GM19328 (cell line): Measurements from ENCODE around the gene MEGF6.
"Not testable (repeated sequence)": the region's sequence is repeated elsewhere in the genome, so short reads cannot be mapped to it uniquely, and the experiment has no call there.

Source experiments
- ATAC-seq: cut with Tn5 transposase; IDR thresholded peaks from one replicate; pipeline ENCODE4 v1.9.1; 2021; ENCODE audit warnings: mild to moderate bottlenecking, moderate library complexity; ENCODE audit not compliant: unreplicated experiment

MEGF6 gene

DNA sequence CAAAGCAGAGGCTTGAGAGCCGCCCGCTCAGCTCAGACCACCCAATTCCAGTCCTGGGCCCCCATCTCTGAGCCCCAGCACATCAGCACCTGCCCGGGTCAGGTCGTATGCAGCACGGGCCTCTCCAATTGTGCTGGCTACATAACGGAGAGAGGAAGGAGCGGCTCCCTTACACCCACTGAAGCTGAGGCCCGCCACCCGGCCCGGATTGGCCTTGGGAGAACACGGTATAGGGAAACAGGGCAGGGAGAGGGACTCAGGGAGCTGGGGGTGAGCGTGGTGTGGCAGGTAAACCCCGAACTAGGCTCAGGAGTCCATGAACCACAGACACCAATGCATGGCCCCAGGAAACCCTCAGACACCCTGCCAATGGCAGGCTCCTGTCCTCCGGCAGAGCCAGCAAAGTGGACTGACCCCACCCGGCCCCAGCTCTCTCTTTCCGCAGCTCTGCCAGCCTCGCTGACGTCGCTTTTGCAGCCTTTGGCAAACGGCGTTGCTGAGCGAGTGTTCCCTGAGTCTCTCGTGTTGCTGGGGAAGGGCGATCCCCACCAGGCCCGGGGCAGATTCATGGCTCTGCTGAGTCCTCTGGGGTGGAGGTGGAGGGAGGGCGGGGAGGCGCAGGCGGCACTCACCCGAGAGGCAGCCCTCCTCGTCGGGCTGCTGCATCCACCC lies 16.5 kb downstream of the MEGF6 start:
- no peak for ATAC-seq

- ATAC-seq = no peak
These were observed 17.6 kb downstream of the MEGF6 start for GRCh38 chr1:3593745-3594144.

DNA sequence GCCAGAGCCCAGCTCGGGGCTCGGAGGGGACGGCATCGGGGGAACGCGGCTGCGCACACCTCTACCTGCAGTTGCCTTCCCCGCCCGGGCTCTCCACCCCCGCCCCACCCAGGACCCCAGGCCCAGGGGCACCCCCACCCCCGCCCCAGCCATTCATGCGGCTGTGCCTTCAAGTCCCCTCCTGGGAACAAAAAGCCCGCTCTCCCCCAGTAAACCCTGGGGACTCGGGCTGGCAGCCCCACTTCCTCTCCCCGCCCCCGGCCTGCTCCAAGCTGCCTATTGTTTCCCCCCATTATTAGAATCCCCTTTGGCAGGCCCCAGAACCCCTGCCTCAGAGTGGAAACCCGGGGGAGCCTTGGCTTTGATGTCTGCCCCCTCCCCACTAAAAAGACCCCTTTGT lies 18.0 kb downstream of the MEGF6 start:
- no peak for ATAC-seq

DNA sequence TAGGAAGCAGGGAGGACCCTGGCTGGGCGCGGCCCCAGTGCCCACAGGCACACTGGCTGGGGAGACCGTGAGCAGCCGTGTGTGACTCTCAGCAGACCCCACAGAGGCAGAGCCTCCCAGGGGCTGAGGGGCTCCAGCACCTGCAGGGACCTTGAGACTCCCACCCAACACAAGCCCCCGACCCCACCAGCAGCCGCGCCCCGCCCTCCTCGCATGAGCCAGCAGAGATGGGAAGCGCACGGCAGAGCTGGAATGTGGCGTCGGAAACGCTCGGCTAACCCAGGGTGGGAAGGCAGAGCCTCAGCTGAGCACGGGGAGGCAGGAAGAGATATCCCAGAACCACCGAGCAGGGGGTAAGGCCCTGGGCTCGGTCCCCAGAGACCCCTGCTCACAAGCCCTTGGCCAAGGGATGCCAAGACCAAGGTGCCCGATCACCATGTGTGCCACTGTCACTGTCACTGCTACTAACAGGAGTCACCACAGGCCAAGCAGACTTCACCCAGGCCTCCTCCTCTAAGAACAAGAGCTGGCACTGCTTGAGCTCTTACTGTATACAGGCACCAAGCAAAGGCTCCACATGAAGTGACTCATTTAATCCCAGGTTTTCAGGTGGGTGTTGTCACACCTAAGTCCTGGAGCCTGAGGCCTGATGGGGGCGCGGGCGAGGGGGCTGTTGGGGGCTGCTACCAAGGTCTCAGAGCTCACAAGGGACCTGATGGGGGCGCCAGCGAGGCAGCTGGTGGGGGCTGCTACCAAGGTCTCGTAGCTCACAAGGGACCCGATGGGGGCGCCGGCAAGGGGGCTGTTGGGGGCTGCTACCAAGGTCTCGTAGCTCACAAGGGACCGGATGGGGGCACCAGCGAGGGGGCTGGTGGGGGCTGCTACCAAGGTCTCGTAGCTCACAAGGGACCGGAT lies 20.1 kb downstream of the MEGF6 start:
- no peak for ATAC-seq

- no peak for ATAC-seq
These were observed 21.1 kb downstream of the MEGF6 start for GRCh38 chr1:3590139-3590763.

DNA sequence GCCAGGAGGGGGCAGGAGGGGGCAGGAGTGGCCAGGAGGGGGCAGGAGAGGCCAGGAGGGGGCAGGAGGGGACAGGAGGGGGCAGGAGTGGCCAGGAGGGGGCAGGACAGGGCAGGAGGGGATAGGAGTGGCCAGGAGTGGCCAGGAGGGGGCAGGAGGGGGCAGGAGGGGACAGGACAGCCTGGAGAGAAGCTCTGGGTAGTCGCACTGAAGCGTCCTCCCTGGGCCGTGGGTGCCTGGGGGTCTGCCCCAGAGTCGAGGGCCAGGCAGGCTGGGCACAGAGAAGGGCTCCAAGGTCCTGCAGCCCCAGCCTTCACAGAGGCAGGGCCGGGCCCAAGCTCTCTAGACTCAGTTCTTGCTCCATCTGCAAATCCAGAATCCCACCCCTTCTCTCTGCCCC lies 22.9 kb downstream of the MEGF6 start:
- no peak for ATAC-seq

DNA sequence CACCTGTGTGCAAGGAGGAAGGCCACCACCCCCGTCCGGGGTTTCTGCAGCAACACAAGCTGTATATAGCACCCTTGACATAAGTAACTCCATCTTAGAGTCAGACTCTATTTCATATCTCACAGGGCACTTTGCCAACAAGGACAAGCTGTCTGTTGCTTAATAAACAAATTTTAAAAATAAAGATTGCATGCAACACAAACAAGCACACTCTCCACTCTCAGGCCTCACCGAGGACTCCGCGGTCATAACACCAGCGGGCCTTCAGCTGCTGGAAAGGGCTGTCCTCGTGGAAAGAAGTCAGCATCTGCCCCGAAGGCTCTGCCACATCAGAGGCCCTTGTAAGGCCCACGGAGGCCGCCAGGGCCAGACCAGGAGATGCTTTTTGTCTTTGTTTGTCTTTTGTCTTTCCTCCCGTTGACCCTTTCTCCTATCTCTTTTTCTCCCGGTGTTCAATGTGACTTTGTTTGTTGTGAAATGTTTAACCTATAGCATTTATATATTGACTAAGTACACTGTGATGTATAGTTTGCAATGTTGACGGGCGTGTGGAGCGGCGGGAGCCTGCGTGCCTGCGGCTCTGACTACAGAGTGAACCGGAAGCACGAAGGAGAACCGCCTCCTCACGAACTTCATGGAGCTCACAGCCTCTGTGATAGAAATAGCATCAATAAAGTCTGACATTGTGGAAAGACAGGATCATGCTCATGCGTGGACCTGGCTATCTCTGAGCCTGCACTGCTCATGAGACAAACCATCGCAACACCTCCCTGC lies 24.1 kb downstream of the MEGF6 start:
- no peak for ATAC-seq

DNA sequence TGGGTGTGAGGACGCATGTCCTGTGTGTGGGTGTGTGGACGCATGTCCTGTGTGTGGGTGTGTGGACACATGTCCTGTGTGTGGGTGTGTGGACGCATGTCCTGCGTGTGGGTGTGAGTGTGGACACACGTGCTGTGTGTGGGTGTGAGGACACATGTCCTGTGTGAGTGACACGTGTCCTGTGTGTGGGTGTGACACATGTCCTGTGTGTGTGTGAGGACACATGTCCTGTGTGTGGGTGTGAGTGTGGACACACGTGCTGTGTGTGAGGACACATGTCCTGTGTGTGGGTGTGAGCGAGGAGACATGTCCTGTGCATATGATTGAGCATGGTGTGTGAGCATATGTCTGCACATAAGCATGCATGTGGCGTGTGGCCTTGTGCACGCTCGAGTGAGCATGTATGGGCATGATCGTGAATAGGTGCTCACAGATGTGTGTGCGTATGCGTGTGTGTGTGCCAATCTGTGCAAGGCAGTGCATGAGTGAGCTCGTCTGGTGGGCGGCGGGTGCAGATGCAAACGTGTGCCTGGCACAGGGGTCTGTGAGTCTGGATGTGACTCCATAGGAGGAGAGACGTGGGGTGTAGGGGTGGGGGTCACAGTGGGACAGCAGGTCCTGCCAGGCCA lies 25.3 kb downstream of the MEGF6 start:
- ATAC-seq = no peak

DNA sequence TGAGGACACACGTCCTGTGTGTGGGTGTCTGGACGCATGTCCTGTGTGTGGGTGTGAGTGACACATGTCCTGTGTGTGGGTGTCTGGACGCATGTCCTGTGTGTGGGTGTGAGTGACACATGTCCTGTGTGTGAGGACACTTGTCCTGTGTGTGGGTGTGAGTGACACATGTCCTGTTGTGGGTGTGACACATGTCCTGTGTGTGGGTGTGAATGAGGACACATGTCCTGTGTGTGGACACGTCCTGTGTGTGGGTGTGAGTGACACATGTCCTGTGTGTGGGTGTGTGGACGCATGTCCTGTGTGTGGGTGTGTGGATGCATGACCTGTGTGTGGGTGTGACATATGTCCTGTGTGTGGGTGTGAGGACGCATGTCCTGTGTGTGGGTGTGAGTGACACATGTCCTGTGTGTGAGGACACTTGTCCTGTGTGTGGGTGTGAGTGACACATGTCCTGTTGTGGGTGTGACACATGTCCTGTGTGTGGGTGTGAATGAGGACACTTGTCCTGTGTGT lies 25.9 kb downstream of the MEGF6 start:
- not testable (repeated sequence) for ATAC-seq

DNA sequence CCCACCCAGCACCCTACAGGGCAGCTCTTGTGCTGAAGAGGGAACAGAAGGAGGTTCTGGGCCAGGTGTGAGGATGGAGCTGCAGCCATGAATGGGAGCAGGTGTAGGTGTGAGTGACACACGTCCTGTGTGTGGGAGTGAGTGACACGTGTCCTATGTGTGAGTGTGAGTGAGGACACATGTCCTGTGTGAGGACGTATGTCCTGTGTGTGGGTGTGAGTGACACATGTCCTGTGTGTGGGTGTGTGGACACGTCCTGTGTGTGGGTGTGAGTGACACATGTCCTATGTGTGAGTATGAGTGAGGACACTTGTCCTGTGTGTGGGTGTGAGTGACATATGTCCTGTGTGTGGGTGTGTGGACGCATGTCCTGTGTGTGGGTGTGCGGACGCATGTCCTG lies 26.4 kb downstream of the MEGF6 start:
- ATAC-seq = no peak

GRCh38 chr1:3583751-3584150 lies 27.6 kb downstream of the MEGF6 start:
- ATAC-seq = not testable (repeated sequence)

- no peak for ATAC-seq
These were observed 29.8 kb downstream of the MEGF6 start for GRCh38 chr1:3581296-3582036.

- no peak for ATAC-seq
These were observed 31.1 kb downstream of the MEGF6 start for GRCh38 chr1:3580231-3580630.

- no peak for ATAC-seq
These were observed 31.7 kb downstream of the MEGF6 start for GRCh38 chr1:3579626-3580025.

DNA sequence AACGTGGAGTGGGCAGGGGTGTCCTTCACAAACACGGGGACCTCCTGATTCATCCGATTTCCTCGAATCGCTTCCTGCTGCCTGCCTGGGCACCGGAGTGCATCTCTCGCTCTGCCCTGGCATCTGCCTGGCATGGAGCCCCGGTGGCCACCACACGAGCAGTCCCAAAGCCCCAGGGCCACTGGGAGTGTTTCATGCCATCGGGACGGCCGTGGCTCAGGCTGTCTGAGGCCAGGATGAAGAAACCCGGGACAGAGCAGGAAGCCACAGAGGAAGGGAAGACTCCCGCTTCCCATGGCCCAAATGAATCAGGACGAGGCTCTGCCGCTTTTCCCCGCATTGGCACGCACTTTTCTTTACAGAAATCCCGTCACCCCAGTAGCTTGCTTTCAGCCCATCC lies 32.4 kb downstream of the MEGF6 start:
- no peak for ATAC-seq

DNA sequence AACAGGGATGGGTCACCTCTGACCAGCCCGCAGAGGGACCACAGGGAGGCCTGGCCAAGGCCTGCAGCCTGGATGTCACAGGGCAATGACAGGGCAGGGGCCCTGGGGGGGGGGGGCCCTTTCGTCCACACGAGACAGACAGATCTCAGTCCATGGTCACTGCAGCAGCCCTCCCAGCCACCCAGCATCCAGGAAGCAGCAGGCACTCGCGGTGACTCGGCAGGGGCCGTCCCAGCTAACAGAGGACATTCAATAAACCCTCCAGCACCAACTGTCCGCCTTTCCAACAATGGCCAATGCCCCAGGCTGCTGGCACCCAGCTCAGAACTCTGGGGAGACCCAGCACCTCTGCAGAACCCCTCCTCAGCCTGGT lies 32.9 kb downstream of the MEGF6 start:
- no peak for ATAC-seq

- ATAC-seq = no peak
These were observed 33.4 kb downstream of the MEGF6 start for GRCh38 chr1:3577711-3578432.

DNA sequence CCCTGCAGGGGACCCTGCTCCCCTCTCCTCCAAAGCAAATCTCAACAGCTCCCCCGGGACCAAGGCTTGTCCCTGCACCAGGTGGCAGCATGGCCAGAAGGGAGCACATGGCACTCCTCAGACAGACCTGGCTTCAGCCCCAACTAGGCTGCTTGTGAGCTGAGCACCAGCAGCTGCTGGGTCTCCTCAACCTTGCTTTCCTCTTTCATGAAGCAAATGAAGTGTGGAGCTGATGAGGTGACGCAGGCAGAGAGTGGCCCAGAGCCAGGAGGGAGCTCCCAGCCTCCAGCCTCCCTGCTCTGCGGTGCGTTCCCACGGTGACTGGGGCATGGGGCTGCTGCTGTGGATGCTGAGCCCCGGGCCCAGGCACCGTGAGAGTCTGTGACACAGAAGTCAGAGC lies 34.0 kb downstream of the MEGF6 start:
- no peak for ATAC-seq

- no peak for ATAC-seq
These were observed 35.3 kb downstream of the MEGF6 start for GRCh38 chr1:3575993-3576392.
